ENCODE results near the gene CBX6.
"Not testable (repeated sequence)": the region's sequence is repeated elsewhere in the genome, so short reads cannot be mapped to it uniquely, and the experiment has no call there.

Gene CBX6

GRCh38 chr22:38859581-38860282 lies 12.3 kb downstream of the CBX6 start:
- H3K9me3 ChIP-seq = no peaks in the 10 kb centered on the region
- H3K27me3 ChIP-seq = no peaks in the 10 kb centered on the region
- TF ChIP-seq, protein P1, sequence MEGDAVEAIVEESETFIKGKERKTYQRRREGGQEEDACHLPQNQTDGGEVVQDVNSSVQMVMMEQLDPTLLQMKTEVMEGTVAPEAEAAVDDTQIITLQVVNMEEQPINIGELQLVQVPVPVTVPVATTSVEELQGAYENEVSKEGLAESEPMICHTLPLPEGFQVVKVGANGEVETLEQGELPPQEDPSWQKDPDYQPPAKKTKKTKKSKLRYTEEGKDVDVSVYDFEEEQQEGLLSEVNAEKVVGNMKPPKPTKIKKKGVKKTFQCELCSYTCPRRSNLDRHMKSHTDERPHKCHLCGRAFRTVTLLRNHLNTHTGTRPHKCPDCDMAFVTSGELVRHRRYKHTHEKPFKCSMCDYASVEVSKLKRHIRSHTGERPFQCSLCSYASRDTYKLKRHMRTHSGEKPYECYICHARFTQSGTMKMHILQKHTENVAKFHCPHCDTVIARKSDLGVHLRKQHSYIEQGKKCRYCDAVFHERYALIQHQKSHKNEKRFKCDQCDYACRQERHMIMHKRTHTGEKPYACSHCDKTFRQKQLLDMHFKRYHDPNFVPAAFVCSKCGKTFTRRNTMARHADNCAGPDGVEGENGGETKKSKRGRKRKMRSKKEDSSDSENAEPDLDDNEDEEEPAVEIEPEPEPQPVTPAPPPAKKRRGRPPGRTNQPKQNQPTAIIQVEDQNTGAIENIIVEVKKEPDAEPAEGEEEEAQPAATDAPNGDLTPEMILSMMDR (IDR thresholded peaks at IDR 0.05) = no peak
- peaks cover 0 to 38% (median 26%) of the 10 kb centered on the region in 4 donors for H3K4me1 ChIP-seq
- intact Hi-C loops (cut with DNase I; ENCODE audit: low total_unique reads) = loop anchor here (5.0 kb wide), 1 partner anchor 92 kb away; no protein-coding TSS in a partner anchor
- no peaks in the 10 kb centered on the region for H3K36me3 ChIP-seq
- no peak overlapping the region for H3K27ac ChIP-seq
- no peak for DNase-seq
- H3K4me3 ChIP-seq = no peak overlapping the region

GRCh38 chr22:38858492-38858891 lies 13.5 kb downstream of the CBX6 start:
- Histone ChIP-seq H3K9me3 (no peaks in the 10 kb centered on the region), H3K27ac (no peak overlapping the region), H3K36me3 (no peaks in the 10 kb centered on the region), H3K4me3 (no peak overlapping the region), H3K4me1 (peaks cover 0 to 25% (median 16%) of the 10 kb centered on the region in 4 donors), H3K27me3 (no peaks in the 10 kb centered on the region)
- intact Hi-C loops (cut with DNase I; ENCODE audit: low total_unique reads) = no loop called here
- TF ChIP-seq, protein P1 (IDR thresholded peaks at IDR 0.05) = no peak
- no peak for DNase-seq

DNA sequence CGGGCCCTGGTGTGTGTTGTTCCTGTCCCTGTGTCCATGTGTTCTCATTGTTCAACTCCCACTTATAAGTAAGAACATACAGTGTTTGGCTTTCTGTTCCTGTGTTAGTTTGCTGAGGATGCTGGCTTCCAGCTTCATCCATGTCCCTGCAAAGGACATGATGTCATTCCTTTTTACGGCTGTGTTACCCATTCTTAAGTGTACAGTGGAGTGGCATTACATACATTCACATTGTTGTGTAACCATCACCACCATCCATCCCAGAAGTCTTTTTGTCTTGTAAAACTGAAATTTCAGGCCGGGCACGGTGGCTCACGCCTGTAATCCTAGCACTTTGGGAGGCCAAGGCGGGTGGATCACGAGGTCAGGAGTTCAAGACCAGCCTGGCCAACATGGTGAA lies 17.5 kb downstream of the CBX6 start:
- H3K4me1 ChIP-seq; H3K27ac ChIP-seq; H3K27me3 ChIP-seq; H3K4me3 ChIP-seq; DNase-seq; H3K36me3 ChIP-seq; H3K9me3 ChIP-seq; intact Hi-C loops (cut with DNase I; ENCODE audit: low total_unique reads): not testable (repeated sequence)

GRCh38 chr22:38853883-38854282 lies 18.1 kb downstream of the CBX6 start:
- H3K27ac ChIP-seq; H3K27me3 ChIP-seq; intact Hi-C loops (cut with DNase I; ENCODE audit: low total_unique reads); H3K4me1 ChIP-seq; H3K4me3 ChIP-seq; H3K36me3 ChIP-seq; H3K9me3 ChIP-seq; DNase-seq: not testable (repeated sequence)

DNA sequence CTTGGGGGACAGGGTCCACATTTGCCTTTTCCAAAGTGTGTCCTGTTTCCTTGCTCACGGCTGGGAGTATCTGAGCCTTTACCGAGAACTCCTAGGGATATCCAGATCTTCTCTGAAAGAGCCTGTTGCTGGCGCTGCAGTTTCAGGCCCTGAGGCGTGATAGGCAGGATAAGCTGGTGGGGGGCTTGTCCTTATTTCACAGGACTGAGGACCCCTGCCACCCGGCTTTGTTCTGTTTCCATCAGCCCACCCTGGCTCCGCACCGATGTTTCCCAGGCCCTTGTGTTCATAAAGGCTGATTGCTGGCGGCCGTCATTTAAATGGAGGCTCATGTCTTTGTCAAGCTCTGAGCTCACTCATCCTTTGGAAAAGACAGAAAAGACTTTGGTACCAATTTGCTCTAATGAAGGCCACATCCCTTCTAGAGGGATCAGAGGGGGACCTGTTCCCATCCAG lies 18.8 kb downstream of the CBX6 start:
- DNase-seq = no peak
- no peak overlapping the region for H3K4me3 ChIP-seq
- intact Hi-C loops (cut with DNase I; ENCODE audit: low total_unique reads) = no loop called here
- no peaks in the 10 kb centered on the region for H3K36me3 ChIP-seq
- no peaks in the 10 kb centered on the region for H3K4me1 ChIP-seq
- H3K27me3 ChIP-seq = no peaks in the 10 kb centered on the region
- H3K27ac ChIP-seq = no peak overlapping the region
- TF ChIP-seq, protein P1 (IDR thresholded peaks at IDR 0.05) = no peak
- no peaks in the 10 kb centered on the region for H3K9me3 ChIP-seq

DNA sequence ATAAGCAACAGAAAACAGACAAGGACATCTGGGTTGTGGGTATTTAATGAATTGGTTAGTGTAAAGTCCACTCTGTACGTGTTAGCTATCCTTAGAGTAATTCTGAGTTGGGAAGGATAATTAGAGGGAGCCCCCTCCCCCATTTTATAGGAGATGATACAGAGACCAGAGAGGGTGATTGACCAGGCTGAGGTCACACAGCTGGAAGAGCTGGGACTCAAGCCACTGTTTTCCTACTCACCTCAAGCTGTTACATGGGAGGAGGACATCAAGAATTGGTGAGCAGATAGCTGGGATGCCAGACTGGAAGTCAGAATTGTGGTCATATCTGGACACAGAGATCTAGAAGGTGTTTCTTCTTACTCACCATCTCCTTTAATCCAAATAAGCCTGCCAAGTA lies 19.5 kb downstream of the CBX6 start:
- Histone ChIP-seq H3K27me3 (no peaks in the 10 kb centered on the region), H3K9me3 (no peaks in the 10 kb centered on the region), H3K4me3 (no peak overlapping the region), H3K27ac (no peak overlapping the region), H3K36me3 (no peaks in the 10 kb centered on the region), H3K4me1 (no peaks in the 10 kb centered on the region)
- TF ChIP-seq, protein P1 (IDR thresholded peaks at IDR 0.05) = no peak
- intact Hi-C loops (cut with DNase I; ENCODE audit: low total_unique reads) = no loop called here
- no peak for DNase-seq
